ENCODE data around the gene BCDIN3D. TPM values are rescaled to one million over a fixed set of nuclear protein-coding genes. Genes with fewer than 3 reads are reported as not detected.

BCDIN3D gene
- total and polyA plus RNA-seq, 10 donors: 3.3 to 7.4 (median 5.2) TPM

GRCh38 chr12:49794811-49795653 lies 47.9 kb downstream of the BCDIN3D start:
- Histone ChIP-seq H3K4me1 (peaks cover 0 to 13% (median 0%) of the 10 kb centered on the region in 6 donors), H3K36me3 (peaks cover 0 to 96% (median 54%) of the 10 kb centered on the region in 6 donors), H3K4me3 (no peak overlapping the region), H3K9me3 (no peaks in the 10 kb centered on the region), H3K27ac (no peak overlapping the region), H3K27me3 (replicated peaks in 1 of 7) (no peaks in the 10 kb centered on the region)
- intact Hi-C loops (cut with DNase I; ENCODE audit: low total_unique reads): no loop called here
- peak; percentile 66 for DNase-seq
- 91 to 95% (median 94%) methylated on average over 20 to 32 of the region's 32 CpGs for WGBS, 5 donors
- TF ChIP-seq POLR2AphosphoS5 (IDR thresholded peaks at IDR 0.05) (peak in 1 of 3 donors; percentile 56), CTCF (IDR thresholded peaks at IDR 0.05 in 8 of 11, conservative IDR thresholded peaks at IDR 0.05 in 3 of 11) (no peak)

GRCh38 chr12:49794021-49794420 lies 48.9 kb downstream of the BCDIN3D start:
- Histone ChIP-seq H3K4me3 (no peak overlapping the region), H3K27ac (no peak overlapping the region), H3K4me1 (peaks cover 0 to 13% (median 0%) of the 10 kb centered on the region in 6 donors), H3K9me3 (no peaks in the 10 kb centered on the region), H3K36me3 (peaks cover 0 to 93% (median 48%) of the 10 kb centered on the region in 6 donors), H3K27me3 (replicated peaks in 1 of 7) (no peaks in the 10 kb centered on the region)
- TF ChIP-seq POLR2AphosphoS5 (IDR thresholded peaks at IDR 0.05) (peak in 1 of 3 donors; percentile 1), POLR2A (IDR thresholded peaks at IDR 0.05) (no peak), CTCF (IDR thresholded peaks at IDR 0.05 in 8 of 11, conservative IDR thresholded peaks at IDR 0.05 in 3 of 11) (no peak)
- 84 to 95% (median 90%) methylated on average over 4 to 5 of the region's 5 CpGs for WGBS, 5 donors
- intact Hi-C loops (cut with DNase I; ENCODE audit: low total_unique reads): no loop called here
- no peak for DNase-seq

GRCh38 chr12:49793620-49794019 lies 49.3 kb downstream of the BCDIN3D start:
- intact Hi-C loops (cut with DNase I; ENCODE audit: low total_unique reads): no loop called here
- TF ChIP-seq POLR2AphosphoS5 (IDR thresholded peaks at IDR 0.05): peak in 1 of 3 donors; percentile 27
- TF ChIP-seq POLR2A (IDR thresholded peaks at IDR 0.05): no peak
- no peak for TF ChIP-seq CTCF (IDR thresholded peaks at IDR 0.05 in 8 of 11, conservative IDR thresholded peaks at IDR 0.05 in 3 of 11)
- no peak for DNase-seq
- H3K27me3 ChIP-seq (replicated peaks in 1 of 7): no peaks in the 10 kb centered on the region
- peaks cover 0 to 13% (median 0%) of the 10 kb centered on the region in 6 donors for H3K4me1 ChIP-seq
- 87 to 95% (median 91%) methylated on average over 6 to 9 of the region's 9 CpGs for WGBS, 5 donors
- peaks cover 0 to 89% (median 46%) of the 10 kb centered on the region in 6 donors for H3K36me3 ChIP-seq
- no peak overlapping the region for H3K27ac ChIP-seq
- no peak overlapping the region for H3K4me3 ChIP-seq
- no peaks in the 10 kb centered on the region for H3K9me3 ChIP-seq

- 89 to 95% (median 94%) methylated on average over 8 to 11 of the region's 11 CpGs for WGBS, 5 donors
- DNase-seq: no peak
- TF ChIP-seq POLR2AphosphoS5 (IDR thresholded peaks at IDR 0.05) (no peak), CTCF (IDR thresholded peaks at IDR 0.05 in 8 of 11, conservative IDR thresholded peaks at IDR 0.05 in 3 of 11) (no peak), POLR2A (IDR thresholded peaks at IDR 0.05) (no peak)
- Histone ChIP-seq H3K4me1 (peaks cover 0 to 13% (median 0%) of the 10 kb centered on the region in 6 donors), H3K9me3 (no peaks in the 10 kb centered on the region), H3K4me3 (no peak overlapping the region), H3K27me3 (replicated peaks in 1 of 7) (no peaks in the 10 kb centered on the region), H3K27ac (no peak overlapping the region), H3K36me3 (peaks cover 0 to 83% (median 40%) of the 10 kb centered on the region in 6 donors)
- intact Hi-C loops (cut with DNase I; ENCODE audit: low total_unique reads): no loop called here
Observed at GRCh38 chr12:49792976-49793580, 49.8 kb downstream of the BCDIN3D start.

Data from spleen (tissue), 11 donors.